Posterior vena cava (tissue), 2 donors: ENCODE data around the gene AFDN. TPM values are rescaled to one million over a fixed set of nuclear protein-coding genes. Genes with fewer than 3 reads are reported as not detected.

Source experiments
- DNase-seq: peaks from one replicate; pipeline ENCODE4 v3.0.0-alpha.2; 2020; ENCODE audit warnings: low spot score
- intact Hi-C, 2 donors: fragments of 100-400 bp; cut with DNase I; formaldehyde crosslinking; loops; one replicate each; pipeline versions ENCODE4 v1.14.1 to v1.14.2; 2022 to 2023
- total RNA-seq, 2 donors: library from RNA; stranded (reverse); fragmentation: NEBNext Ultra II Directional; extraction: Animal tissue kit (Norgen Biotek cat#: 25700); gene quantifications; one replicate each; pipeline ENCODE4 v1.2.1, GENCODE V29; 2021
- donor health status: DM: yes; HTN: yes; CAD: no.
- donor health status: DM: yes; HTN: yes; CAD: no.

Gene AFDN
- total RNA-seq, 2 donors from 2014 or later = 49.3 to 68.6 TPM

DNA sequence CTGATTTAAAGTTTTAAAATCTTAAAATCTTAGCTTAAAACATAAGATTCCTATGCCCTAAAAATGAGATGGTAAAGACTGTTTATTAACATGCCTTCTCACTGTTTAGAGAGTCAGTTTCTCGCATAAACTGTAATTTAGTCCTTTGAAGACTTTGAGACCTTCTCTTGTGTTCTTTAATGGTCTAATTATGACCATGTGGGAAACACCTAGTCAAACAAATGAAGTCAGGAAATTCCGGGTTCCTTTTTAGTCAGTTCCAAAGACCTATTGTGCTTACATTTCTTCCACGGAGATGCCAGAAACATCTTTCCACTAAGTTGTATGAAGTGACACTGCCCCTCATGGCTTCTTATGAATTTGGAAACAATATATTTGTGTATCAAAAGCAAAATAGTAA lies 106.6 kb downstream of the AFDN start:
- no peak for DNase-seq
- intact Hi-C loops = no loop called here

DNA sequence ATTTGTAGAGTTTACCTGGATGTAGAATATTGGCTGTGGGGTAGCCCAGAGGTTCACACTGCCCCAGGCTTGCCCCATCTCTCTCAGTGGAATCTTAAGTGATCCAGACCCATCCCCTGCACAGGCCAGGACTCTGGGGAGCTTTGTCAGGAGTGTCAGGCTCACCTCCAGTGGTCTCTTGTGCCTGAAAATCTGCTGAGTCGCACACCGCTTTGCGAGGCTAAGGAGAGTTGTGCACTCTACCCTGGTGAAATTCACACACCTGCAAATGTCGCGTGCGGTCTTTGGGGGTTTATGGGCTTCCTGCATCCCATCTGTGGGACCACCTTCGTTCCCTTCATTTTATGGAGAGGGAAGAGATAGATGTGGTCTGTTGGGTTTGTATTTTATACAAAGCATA lies 107.1 kb downstream of the AFDN start:
- intact Hi-C loops = no loop called here
- no peak for DNase-seq

DNA sequence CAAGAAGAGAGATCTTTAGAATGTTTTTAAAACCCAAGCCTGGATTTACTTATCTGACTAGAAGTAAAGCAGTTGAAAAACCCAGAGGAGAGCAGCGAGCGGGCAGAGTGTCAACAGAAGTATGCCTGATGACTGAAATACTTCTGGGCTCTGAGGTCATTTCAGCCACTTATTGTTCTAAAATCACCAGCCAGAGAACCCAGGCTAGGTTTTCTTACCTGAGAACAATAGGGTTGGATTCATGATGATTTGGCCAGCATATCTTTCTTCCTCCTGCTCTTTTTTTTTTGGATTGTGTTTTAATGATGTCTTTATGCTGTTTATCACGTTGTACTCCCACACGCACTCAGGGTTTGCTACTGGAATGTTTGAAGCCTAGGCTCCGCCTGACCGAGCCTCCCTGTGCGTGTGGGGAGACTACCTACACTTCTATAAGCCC lies 107.7 kb downstream of the AFDN start:
- intact Hi-C loops = no loop called here
- DNase-seq = no peak

DNA sequence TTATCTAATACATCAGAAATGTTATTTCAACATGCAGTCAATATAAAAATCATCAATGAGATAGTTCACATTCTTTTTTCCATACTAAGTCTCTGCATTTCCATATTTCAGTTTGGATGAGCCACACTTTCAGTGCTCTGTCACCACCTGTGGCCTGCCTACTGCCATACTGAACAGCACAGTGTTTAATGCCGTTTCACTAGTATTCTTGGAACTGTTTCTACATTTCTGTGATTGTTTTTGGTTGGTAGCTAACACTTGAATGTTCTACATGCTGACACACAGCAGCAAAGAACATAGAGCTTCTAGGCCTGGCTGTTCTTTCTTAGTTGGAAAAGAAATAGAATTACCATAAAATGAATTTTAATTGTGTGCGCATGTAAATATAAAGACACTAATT lies 109.3 kb downstream of the AFDN start:
- intact Hi-C loops = no loop called here
- no peak for DNase-seq

DNA sequence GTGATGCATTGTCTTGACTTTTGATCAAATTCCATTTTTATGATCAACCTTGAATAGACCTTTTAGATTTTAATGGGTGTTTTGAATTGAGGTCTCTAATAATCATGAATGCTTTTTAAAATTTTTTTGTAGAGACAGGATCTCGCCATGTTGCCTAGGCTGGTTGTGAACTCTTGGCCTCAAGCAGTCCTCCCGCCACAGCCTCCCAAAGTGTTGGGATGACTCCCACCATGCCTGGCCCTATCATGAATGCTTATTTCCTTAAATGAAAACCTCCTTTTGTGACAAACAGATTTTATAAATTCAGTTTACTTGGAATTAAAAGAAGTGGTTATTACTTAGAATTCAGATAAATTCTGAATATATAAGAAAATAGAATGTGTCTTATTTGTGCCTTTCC lies 110.6 kb downstream of the AFDN start:
- DNase-seq = no peak
- intact Hi-C loops = no loop called here

DNA sequence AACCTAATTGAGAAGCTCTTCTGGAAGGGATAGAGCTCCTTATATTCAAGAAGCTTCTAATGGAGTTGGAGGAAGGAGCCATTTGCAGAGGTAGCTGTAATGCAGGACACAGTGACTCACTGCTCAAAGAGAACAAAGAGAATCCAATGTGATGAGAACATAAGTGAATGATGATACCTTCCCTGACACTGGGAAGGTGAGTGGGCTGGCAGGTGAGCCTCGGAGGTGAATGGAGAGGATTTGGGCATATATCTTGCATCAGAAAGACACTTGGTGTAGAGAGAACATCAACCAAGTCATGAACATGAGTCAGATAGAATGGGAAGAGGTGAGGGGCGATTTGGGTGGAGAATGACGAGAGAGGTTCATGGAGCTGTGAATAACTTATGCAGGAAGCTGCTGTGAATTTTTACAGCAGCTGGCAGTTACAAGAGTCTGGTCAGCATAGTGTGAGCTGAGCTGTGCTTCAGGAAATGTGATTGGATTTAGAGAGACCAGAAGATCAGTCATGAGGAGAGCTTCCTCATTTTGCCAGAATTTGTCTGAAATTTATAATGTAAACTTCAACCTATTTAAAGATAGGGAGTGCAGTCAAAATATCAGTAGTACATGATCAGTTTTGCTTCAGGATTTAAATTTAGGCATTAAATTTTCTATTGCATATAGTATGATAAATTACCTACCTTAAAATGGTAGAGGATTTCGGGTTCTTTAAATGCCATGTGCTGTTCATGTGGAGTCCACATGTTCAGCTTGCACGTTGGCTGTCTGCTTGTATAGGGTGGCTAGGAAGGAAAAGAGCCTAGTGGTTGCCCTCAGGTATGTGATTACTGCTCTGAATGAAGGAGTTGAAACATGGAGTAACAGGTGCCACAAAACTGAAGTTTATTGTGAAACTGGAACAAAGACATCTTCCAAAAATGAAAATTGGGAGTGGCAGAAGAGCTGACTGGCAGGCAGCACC lies 111.5 kb downstream of the AFDN start:
- intact Hi-C loops = no loop called here
- no peak for DNase-seq

DNA sequence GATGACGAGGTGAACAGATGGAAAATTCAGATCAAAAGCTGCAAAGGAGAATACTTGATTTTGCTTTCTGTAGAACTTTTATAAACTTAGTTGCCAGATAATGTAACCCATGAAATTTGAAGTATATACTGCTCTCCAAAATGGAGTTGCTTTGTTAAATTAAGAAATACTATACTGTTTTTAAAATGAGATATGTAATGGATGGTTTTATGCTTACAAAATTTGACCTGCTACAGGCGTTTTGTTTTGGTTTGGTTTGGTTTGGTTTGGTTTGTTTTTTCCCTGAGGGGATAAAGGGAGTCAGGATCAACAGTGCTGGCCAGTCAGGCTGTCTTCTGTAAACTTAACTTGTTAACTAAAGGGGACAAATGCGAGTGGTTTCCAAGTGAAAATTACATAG lies 115.1 kb downstream of the AFDN start:
- DNase-seq = no peak

DNA sequence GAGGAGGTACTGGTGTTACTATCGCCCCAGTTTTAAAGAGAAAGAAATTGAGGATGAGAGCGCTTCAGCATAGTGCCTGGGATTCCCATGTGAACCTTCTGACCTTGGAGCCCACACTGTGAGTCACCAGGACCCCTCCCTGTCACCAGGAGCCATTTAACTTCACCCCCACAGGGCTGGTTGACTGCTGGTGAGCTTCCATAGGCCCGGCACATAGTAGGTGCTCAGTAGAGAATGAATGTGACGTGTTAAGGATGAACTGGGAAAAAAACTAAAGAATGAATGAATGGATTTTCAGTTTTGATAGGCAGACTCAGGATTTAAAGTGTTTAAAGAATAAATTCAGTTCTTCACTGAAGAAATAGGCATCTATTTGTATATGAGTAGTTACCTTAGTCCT lies 117.4 kb downstream of the AFDN start:
- intact Hi-C loops = no loop called here
- no peak for DNase-seq

More for the DNA sequence above, 115.1 kb downstream of the AFDN start:
- intact Hi-C loops = no loop called here

DNA sequence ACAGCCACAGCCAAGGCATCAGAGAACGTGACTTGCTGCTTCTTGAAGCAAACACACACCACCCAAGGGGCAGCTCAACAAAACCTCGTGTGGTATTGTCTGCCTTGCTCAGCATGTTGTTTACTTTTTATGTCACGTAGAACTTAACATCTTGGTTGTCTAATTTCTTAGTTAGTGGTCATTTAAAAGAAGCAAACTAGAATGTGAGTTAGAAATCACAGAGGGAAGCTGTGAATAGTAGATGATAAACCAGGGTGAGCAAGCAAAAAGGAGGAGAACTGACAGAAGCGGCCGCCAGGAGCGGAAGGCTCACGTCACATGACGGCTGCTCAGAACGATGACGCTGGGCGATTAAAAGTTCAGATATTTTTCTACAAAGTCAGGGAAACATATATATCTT lies 119.3 kb downstream of the AFDN start:
- DNase-seq = no peak
- intact Hi-C loops = no loop called here

DNA sequence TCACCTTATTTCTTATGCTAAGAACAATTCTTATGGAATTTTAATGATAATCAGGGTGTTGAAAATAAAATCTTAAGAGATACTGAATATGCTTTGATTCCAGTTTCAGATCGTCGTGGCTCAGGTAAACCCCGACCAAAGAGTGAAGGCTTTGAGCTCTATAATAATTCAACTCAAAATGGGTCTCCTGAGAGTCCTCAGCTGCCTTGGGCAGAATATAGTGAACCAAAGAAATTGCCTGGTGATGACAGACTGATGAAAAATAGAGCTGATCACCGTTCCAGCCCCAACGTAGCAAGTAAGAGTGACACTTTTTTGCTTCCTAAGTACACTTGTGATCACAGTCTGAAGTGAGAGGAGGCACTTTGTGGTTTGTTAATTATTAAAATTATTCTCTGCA lies 119.9 kb downstream of the AFDN start:
- DNase-seq = no peak
- intact Hi-C loops = no loop called here

DNA sequence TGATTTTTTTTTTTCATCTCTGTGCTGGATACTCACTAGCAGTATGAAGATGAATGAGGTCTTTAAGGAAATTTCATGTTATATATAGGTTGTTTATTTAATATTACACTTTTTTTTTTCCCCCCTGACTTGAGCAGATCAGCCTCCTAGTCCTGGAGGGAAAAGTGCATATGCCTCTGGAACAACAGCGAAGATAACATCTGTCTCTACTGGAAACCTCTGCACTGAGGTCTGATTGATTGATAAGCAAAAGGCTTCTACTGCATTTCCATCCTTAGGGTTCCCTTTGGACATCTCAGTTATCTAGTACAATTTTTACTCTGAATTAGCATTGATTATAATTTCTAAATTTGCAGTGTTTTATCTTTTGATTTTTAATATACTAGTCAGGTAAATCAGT lies 121.0 kb downstream of the AFDN start:
- no peak for DNase-seq
- intact Hi-C loops = no loop called here

DNA sequence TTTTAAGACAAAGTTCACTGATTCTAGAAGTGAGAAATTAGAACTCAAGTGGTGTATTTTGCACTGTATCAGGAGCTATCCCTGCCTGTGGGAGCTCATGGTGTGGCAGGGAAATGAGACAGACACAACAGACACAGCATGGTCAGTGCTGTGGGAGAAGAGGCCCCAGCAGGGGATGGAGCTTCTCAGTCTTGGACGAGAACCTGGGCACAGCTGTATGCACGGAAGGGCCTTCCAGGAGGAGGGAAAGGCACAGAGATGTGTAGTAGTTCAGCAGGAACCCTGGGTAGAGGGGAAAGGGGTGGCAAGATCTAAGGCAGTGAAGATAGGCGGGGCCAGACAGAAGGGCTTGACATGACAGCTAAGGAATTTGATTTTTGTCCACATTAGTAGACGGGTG lies 122.0 kb downstream of the AFDN start:
- no peak for DNase-seq
- intact Hi-C loops = no loop called here

DNA sequence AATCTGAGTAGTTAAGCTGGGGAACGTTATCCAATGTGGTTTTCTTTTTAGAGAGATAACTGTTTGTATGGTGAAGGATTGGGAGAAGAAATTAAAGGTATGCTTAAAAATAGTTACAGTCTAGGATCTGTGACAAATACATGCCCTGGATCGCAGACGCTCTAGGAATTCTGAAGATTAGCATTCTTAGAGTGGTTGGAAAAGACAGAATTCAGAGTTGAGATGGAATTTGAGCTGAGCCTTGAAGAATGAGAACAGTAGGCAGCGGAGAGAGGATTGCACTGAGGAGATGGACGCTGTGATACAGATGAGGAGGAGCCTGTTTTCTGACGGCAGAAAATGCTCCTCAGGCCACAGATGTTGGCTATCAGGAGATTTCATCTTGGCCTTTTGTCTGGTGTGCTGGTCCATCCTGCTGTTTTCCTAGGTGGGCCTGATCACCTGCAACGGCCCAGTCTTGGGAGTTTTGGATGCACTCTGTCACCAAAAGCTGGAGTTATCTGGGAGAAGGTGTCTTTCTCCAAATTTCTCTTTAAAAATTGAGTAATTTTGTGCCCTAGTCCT lies 122.5 kb downstream of the AFDN start:
- DNase-seq = no peak
- intact Hi-C loops = no loop called here

DNA sequence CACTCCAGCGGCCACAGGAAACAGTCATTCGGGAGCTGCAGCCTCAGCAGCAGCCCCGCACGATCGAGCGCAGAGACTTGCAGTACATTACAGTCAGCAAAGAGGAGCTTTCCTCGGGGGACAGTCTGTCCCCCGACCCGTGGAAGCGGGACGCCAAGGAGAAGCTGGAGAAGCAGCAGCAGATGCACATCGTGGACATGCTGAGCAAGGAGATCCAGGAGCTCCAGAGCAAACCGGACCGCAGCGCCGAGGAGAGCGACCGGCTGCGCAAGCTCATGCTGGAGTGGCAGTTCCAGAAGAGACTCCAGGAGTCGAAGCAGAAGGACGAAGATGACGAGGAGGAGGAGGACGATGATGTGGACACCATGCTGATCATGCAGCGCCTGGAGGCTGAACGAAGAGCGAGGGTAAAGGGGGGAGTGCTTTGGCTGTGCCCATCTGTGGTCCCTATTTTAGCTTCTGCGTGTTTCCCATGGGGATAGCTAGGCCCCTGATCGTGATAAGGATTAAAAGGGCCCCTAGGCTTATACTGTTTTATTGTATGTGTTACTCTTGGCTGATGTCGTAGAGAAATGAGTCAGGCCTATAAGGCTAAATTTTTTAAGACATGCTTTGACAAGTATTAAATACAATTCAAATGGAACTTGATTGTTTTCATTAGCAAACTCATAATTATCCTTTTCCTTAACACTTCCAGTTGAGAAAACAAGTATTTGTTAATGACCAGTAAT lies 125.2 kb downstream of the AFDN start:
- intact Hi-C loops = no loop called here
- peak; percentile 42 for DNase-seq

DNA sequence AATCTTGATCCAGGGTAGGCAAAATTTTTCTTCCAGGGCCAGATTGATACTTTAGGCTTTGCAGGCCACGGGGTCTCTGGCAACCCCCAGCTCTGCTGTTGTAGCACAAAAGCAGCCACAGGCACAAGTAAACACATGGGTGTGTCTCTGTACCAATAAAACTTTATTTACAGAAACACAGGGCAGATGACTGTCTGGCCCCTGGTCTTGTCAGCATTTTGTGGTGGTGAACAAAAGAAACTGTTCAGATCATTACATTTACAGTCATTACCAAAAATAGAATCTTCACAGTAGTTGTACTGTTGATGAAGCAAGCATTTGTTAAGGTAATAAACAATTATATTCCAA lies 125.8 kb downstream of the AFDN start:
- DNase-seq = no peak
- intact Hi-C loops = no loop called here

DNA sequence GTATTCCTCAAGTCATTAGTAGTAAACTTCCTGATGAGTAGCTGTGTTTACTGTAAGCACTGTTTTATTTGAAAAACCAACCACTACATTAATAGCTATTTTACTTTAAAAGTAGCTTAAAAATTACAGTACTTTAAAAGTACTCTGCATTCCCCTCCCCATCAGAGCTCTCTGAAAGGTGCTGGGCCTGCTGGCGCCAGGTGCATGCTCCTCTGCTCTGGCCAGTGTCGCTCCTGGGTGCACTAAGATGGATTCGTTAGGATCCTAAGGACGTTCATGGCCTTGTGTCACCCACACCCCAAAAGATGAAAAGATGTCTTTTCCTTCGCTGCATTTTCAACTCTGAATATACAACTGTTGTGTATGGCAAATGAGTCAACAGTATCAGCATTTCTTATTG lies 126.8 kb downstream of the AFDN start:
- no peak for DNase-seq
- intact Hi-C loops = no loop called here

DNA sequence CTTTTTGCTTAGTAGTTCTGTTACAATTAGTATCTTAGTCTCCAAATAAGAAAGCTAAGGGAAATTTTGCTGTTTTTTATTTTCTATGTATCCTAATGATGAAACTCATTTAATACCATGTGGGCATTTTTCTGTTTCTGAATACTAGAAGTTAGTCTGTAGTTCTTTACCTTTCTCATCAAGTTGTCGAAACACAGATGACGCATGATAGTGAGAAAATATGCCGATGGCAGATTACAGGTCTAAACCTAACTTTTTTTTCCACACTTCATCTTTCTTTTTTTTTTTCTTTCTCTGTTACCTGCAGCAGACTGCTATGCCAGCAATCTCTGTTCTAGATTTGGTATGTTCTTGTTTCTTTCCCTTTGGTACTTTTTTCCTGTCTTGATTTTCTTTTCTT lies 127.4 kb downstream of the AFDN start:
- intact Hi-C loops = no loop called here
- no peak for DNase-seq

DNA sequence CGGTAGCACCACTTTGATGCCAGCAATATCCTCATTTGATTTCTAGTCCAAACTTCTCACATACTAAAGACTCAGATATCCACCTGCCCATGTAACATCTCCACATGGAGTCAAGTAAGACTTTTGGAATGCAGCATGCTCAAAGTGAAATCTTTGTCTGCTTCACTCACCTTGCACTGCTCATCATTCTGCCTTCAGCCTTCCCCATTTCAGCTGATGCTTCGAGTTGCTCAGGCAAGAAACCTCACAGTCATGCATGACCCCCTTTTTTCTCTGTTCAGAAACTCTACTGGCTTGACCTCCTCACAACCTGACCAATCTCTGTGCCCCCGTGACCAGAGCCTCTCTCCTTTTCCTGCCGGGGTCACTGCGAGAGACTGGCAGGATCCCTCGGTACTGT lies 129.8 kb downstream of the AFDN start:
- intact Hi-C loops = no loop called here
- DNase-seq = no peak

DNA sequence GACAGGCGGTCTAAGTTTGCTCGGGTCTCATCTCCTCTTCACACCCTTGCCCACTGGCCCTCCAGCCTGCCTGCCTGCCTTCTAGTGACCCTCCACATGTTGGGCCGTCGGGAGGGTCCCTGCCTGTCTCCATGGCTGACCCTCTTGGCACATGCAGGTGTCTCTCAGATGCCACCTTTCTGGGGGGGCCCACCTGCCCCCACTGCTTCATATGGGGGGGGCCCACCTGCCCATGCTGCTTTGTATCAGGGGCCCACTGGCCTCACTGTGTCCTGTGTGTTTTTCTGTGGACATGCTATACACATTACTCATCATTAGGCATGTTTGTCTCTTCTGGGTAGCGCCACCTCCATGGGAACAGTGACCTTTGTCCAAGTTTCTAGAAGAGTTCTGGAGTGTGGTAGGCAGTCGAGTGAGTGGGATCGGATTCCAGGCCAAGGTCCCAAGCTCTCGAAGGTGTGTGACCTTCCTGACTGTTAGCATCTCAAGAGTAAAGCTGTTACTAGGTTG lies 130.3 kb downstream of the AFDN start:
- intact Hi-C loops = no loop called here
- DNase-seq = no peak

DNA sequence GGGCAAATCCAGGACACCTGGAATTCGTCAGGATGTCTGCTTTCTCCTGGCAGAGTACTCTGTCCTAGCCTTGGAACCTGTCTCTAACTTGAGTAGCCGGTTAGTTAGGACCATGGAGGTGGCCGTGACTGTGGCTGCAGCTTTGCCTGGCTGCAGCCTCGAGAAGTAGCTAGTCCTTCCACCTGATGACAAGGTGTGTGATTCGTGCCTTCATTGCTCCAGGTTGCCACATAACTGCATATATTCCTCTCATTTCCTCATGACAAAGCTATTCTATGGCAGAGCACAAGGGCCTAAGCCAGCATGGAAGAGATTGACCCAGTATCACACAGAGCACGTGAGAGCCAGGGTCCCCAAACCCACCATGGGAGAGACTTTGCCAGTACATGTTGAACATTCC lies 130.9 kb downstream of the AFDN start:
- intact Hi-C loops = no loop called here
- no peak for DNase-seq
